Measurements from ENCODE around the gene TFEC. TPM values are rescaled to one million over a fixed set of nuclear protein-coding genes. Genes with fewer than 3 reads are reported as not detected.

The TFEC gene
- total and polyA plus RNA-seq, 2 of the 4 experiments (the other 2 are of a cell fraction): under 0.01 to 0.02 TPM

- Histone ChIP-seq H2AK9ac (replicated peaks; ENCODE audit: low read depth, low read length, poor library complexity) (no peak overlapping the region), H3K4me2 (ENCODE audit: low read depth, low read length) (no peak overlapping the region), H2BK120ac (ENCODE audit: low read depth, low read length) (no peak overlapping the region), H4K5ac (ENCODE audit: low read depth, low read length) (no peak overlapping the region), H4K20me1 (ENCODE audit: insufficient read depth, low read length) (no peaks in the 10 kb centered on the region), H4K91ac (ENCODE audit: insufficient read depth, low read depth, low read length) (no peak overlapping the region), H2BK15ac (ENCODE audit: low read depth, low read length) (no peak overlapping the region), H2AFZ (replicated peaks; ENCODE audit: low read length, poor library complexity) (no peak overlapping the region), H3K9me1 (ENCODE audit: insufficient read depth, low read length) (no peaks in the 10 kb centered on the region), H3K23ac (ENCODE audit: low read depth, low read length) (no peak overlapping the region), H3K27ac (ENCODE audit: insufficient read depth, low read length) (no peak overlapping the region), H3K18ac (ENCODE audit: low read depth, low read length) (no peak overlapping the region), H3K9me3 (ENCODE audit: control insufficient read depth, insufficient read depth, low read length) (no peaks in the 10 kb centered on the region), H2AK5ac (ENCODE audit: low read depth, low read length) (no peak overlapping the region), H3K9ac (ENCODE audit: low read depth, low read length) (no peak overlapping the region), H3K27me3 (ENCODE audit: control insufficient read depth, insufficient read depth, low read length) (no peaks in the 10 kb centered on the region), H3K56ac (ENCODE audit: extremely low read depth, insufficient read depth, low read length) (no peak overlapping the region), H3K14ac (replicated peaks; ENCODE audit: low read depth, low read length) (no peak overlapping the region), H2BK20ac (ENCODE audit: low read depth, low read length) (no peak overlapping the region), H4K8ac (ENCODE audit: low read depth in 2 of 2, low read length in 2 of 2) (no peak overlapping the region), H3K36me3 (ENCODE audit: control insufficient read depth, insufficient read depth, low read length) (no peaks in the 10 kb centered on the region), H3K4me3 (ENCODE audit: insufficient read depth, low read depth, low read length) (no peak overlapping the region), H3K4ac (ENCODE audit: low read depth, low read length) (no peak overlapping the region), H3K4me1 (ENCODE audit: control insufficient read depth, insufficient read depth, low read length) (no peaks in the 10 kb centered on the region), H3K79me1 (ENCODE audit: low read depth in 1 of 2, low read length in 2 of 2) (no peaks in the 10 kb centered on the region), H2BK5ac (ENCODE audit: low read depth, low read length, poor library complexity, severe bottlenecking) (no peak overlapping the region)
- BruUV-seq (replicated peaks): no TSS peak
- ChIA-PET CTCF (no interaction called here), POLR2A (ENCODE audit: unreplicated experiment) (no interaction called here)
- DNase-seq: no peak
- dilution Hi-C loops (cut with HindIII; ENCODE audit: low sequenced_read_pairs, unreplicated experiment): no loop called here
- intact Hi-C loops (cut with micrococcal nuclease): no loop called here
- no peak for ATAC-seq (ENCODE audit: low read depth)
- in situ Hi-C loops (cut with MboI; ENCODE audit: low sequenced_read_pairs): no loop called here
- TF ChIP-seq FOS (IDR thresholded peaks at IDR 0.05; ENCODE audit: low read depth, low read length): no peak
- no peak for TF ChIP-seq RAD21 (IDR thresholded peaks at IDR 0.05; ENCODE audit: low read length)
- TF ChIP-seq MXI1 (IDR thresholded peaks at IDR 0.05; ENCODE audit: borderline replicate concordance, low read depth, low read length): no peak
- no peak for TF ChIP-seq MAZ (IDR thresholded peaks at IDR 0.05; ENCODE audit: borderline replicate concordance, low read depth, low read length)
- TF ChIP-seq RCOR1 (IDR thresholded peaks at IDR 0.05; ENCODE audit: insufficient replicate concordance, low read length): no peak
- TF ChIP-seq, protein P1, sequence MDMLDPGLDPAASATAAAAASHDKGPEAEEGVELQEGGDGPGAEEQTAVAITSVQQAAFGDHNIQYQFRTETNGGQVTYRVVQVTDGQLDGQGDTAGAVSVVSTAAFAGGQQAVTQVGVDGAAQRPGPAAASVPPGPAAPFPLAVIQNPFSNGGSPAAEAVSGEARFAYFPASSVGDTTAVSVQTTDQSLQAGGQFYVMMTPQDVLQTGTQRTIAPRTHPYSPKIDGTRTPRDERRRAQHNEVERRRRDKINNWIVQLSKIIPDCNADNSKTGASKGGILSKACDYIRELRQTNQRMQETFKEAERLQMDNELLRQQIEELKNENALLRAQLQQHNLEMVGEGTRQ (IDR thresholded peaks at IDR 0.05; ENCODE audit: low read depth, low read length): no peak
- TF ChIP-seq POLR2A (IDR thresholded peaks at IDR 0.05; ENCODE audit: low read depth, low read length): no peak
- no peak for TF ChIP-seq CEBPB (IDR thresholded peaks at IDR 0.05; ENCODE audit: low read depth, low read length)
- TF ChIP-seq MAFK (IDR thresholded peaks at IDR 0.05; ENCODE audit: low read depth, low read length): no peak
- no peak for TF ChIP-seq NFE2L2 (IDR thresholded peaks at IDR 0.05; ENCODE audit: low read depth, low read length)
- no peak for TF ChIP-seq RFX5 (IDR thresholded peaks at IDR 0.05; ENCODE audit: low read depth, low read length)
- no peak for TF ChIP-seq SMC3 (IDR thresholded peaks at IDR 0.05; ENCODE audit: low read depth, low read length)
These were observed 59.1 kb downstream of the TFEC start for GRCh38 chr7:115971506-115971905.
